WTC11 (cell line): ENCODE data around the gene IQSEC1.

Experiments
- CBFB ChIP-seq: sonication (generic); formaldehyde crosslinking; IDR thresholded peaks from 2 replicates; pipeline ENCODE4 v1.8.1; 2022; ENCODE audit warnings: mild to moderate bottlenecking, low read depth, missing genetic modification reagents
- CREM ChIP-seq: sonication (generic); formaldehyde crosslinking; IDR thresholded peaks from 2 replicates; pipeline ENCODE4 v1.8.1; 2022; ENCODE audit warnings: mild to moderate bottlenecking, missing genetic modification reagents, moderate library complexity
- GABPB1 ChIP-seq: sonication (generic); formaldehyde crosslinking; IDR thresholded peaks from 2 replicates; pipeline ENCODE4 v1.8.1; 2023; ENCODE audit warnings: mild to moderate bottlenecking, missing genetic modification reagents
- JUN ChIP-seq: sonication (generic); formaldehyde crosslinking; IDR thresholded peaks from 2 replicates; pipeline ENCODE4 v1.8.0; 2023; ENCODE audit warnings: mild to moderate bottlenecking, missing genetic modification reagents
- NR2C2 ChIP-seq: sonication (generic); formaldehyde crosslinking; IDR thresholded peaks from 2 replicates; pipeline ENCODE4 v1.8.0; 2022; ENCODE audit warnings: mild to moderate bottlenecking, missing genetic modification reagents
- SP1 ChIP-seq: sonication (generic); formaldehyde crosslinking; conservative IDR thresholded peaks from 2 replicates; pipeline ENCODE4 v1.8.1; 2022; ENCODE audit warnings: missing genetic modification reagents
- TF ChIP-seq, protein P1 (sequence below): sonication (generic); formaldehyde crosslinking; IDR thresholded peaks from 2 replicates; pipeline ENCODE4 v1.8.1; 2022; ENCODE audit warnings: low read depth, mild to moderate bottlenecking, moderate library complexity, missing genetic modification reagents, borderline replicate concordance
- TF ChIP-seq, protein P2 (sequence below): sonication (generic); formaldehyde crosslinking; IDR thresholded peaks from 2 replicates; pipeline ENCODE4 v1.8.0; 2022; ENCODE audit warnings: mild to moderate bottlenecking, missing genetic modification reagents
- TF ChIP-seq, protein P3 (sequence below): fragments of 200-600 bp; IDR thresholded peaks from 2 replicates; pipeline ENCODE4 v1.8.0; 2022; ENCODE audit warnings: antibody characterized with exemption

DNA sequence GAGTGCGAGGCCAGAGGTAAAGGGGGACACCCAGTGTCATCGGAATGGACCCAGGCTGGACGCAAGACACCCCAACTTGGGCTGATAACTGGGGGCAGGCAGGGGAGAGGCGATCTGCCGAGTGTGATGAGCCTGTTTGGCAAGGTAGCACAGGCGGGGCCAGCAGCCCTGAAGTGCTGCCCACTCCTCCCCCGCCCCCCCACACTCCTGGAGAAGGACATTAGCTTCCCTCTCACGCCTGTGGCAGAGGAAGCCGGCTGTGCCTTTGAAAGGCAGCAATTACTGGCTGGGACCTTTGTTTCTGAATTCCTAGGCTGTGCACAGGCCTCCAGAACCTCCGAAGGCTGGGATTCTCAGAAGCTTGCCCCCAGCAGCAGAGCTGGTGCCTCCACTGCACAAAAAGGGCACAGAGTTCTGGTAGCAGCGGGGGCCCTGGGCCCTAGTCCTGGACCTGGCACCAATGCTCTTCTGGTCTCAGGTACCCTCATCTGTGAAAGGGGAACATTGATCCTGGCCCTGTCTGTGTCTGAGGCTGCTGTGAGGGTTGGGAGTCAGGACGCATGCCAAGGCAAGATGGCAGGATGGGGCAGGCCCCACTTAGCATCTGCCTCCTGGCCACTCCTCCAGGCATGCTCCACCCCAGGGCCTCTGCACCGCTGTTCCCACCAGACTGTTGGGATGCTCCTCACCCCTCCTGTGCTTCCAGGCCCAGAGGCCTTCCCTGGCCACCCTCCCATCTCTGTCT lies 28.6 kb downstream of the IQSEC1 start:
- TF ChIP-seq, protein P1, sequence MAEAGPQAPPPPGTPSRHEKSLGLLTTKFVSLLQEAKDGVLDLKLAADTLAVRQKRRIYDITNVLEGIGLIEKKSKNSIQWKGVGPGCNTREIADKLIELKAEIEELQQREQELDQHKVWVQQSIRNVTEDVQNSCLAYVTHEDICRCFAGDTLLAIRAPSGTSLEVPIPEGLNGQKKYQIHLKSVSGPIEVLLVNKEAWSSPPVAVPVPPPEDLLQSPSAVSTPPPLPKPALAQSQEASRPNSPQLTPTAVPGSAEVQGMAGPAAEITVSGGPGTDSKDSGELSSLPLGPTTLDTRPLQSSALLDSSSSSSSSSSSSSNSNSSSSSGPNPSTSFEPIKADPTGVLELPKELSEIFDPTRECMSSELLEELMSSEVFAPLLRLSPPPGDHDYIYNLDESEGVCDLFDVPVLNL (CRISPR knock-in tag): no peak
- TF ChIP-seq CBFB (CRISPR knock-in tag) (no peak), SP1 (CRISPR knock-in tag) (no peak), JUN (CRISPR knock-in tag) (no peak), NR2C2 (CRISPR knock-in tag) (no peak), CREM (CRISPR knock-in tag) (no peak), GABPB1 (CRISPR knock-in tag) (no peak)
- TF ChIP-seq, protein P2, sequence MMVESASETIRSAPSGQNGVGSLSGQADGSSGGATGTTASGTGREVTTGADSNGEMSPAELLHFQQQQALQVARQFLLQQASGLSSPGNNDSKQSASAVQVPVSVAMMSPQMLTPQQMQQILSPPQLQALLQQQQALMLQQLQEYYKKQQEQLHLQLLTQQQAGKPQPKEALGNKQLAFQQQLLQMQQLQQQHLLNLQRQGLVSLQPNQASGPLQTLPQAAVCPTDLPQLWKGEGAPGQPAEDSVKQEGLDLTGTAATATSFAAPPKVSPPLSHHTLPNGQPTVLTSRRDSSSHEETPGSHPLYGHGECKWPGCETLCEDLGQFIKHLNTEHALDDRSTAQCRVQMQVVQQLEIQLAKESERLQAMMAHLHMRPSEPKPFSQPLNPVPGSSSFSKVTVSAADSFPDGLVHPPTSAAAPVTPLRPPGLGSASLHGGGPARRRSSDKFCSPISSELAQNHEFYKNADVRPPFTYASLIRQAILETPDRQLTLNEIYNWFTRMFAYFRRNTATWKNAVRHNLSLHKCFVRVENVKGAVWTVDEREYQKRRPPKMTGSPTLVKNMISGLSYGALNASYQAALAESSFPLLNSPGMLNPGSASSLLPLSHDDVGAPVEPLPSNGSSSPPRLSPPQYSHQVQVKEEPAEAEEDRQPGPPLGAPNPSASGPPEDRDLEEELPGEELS (CRISPR knock-in tag): no peak
- TF ChIP-seq, protein P3, sequence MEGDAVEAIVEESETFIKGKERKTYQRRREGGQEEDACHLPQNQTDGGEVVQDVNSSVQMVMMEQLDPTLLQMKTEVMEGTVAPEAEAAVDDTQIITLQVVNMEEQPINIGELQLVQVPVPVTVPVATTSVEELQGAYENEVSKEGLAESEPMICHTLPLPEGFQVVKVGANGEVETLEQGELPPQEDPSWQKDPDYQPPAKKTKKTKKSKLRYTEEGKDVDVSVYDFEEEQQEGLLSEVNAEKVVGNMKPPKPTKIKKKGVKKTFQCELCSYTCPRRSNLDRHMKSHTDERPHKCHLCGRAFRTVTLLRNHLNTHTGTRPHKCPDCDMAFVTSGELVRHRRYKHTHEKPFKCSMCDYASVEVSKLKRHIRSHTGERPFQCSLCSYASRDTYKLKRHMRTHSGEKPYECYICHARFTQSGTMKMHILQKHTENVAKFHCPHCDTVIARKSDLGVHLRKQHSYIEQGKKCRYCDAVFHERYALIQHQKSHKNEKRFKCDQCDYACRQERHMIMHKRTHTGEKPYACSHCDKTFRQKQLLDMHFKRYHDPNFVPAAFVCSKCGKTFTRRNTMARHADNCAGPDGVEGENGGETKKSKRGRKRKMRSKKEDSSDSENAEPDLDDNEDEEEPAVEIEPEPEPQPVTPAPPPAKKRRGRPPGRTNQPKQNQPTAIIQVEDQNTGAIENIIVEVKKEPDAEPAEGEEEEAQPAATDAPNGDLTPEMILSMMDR: no peak
